Inferior parietal cortex (tissue), 1 donor: ENCODE measurements around the gene NELFB.
"Not testable (repeated sequence)": the region's sequence is repeated elsewhere in the genome, so short reads cannot be mapped to it uniquely, and the experiment has no call there.

Source experiments
- DNase-seq: peaks from one replicate; pipeline ENCODE4 v3.0.0-alpha.2; 2016; ENCODE audit errors: extremely low spot score

NELFB gene

GRCh38 chr9:137247135-137247915 lies 7.8 kb upstream of the NELFB start:
- no peak for DNase-seq

GRCh38 chr9:137247916-137248175 lies 7.3 kb upstream of the NELFB start:
- DNase-seq = no peak

DNA sequence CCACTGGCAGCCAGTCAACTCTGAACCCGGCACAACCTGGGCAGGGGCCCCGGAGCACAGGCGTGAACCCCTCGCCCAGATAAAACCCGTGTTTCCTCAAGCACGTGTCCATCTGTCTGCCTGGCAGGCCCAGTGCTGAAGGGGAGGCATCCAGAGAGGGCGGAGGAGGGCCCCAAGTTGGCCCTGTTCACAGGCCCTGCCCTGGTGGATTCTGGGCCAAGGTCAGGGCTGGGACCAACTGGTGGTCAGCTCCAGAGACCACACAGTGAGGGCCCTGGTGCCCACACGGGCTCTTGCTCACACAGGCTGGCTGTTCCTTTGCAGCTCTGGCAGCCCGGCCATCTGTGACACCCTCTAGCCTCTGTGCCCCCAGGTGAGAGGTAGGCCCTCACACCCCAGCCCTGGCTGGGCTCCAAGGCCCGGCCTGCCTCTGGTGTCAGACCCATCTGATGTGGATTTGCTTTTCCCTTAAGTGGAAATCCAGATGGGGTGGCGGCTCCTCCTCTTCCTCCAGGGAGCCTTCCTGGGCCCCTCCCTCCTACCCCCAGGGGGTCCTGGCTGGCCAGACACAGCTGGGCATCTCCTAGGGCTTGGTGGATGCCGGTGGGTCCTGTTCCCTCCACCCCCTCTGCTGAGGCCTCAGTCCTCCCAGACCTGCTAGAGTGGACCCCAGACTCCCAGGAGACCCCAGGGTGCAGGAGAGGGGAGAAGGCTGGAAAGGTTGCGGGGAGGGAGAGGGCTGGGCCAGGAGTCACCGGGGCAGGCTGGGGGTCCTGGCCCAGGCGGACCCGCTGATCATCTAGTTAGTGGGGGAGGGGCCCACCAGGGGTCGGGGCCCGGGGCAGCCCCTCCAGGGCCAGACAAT lies 4.6 kb upstream of the NELFB start:
- DNase-seq = no peak

- DNase-seq = no peak
Measured at GRCh38 chr9:137251194-137251461, 4.0 kb upstream of the NELFB start, which contains the start of gene STPG3. STPG3 (plus strand) TSS chr9:137251286; CDS start chr9:137251287, 1 bp downstream.

- DNase-seq = no peak
Measured at GRCh38 chr9:137251490-137252268, 3.4 kb upstream of the NELFB start.

DNA sequence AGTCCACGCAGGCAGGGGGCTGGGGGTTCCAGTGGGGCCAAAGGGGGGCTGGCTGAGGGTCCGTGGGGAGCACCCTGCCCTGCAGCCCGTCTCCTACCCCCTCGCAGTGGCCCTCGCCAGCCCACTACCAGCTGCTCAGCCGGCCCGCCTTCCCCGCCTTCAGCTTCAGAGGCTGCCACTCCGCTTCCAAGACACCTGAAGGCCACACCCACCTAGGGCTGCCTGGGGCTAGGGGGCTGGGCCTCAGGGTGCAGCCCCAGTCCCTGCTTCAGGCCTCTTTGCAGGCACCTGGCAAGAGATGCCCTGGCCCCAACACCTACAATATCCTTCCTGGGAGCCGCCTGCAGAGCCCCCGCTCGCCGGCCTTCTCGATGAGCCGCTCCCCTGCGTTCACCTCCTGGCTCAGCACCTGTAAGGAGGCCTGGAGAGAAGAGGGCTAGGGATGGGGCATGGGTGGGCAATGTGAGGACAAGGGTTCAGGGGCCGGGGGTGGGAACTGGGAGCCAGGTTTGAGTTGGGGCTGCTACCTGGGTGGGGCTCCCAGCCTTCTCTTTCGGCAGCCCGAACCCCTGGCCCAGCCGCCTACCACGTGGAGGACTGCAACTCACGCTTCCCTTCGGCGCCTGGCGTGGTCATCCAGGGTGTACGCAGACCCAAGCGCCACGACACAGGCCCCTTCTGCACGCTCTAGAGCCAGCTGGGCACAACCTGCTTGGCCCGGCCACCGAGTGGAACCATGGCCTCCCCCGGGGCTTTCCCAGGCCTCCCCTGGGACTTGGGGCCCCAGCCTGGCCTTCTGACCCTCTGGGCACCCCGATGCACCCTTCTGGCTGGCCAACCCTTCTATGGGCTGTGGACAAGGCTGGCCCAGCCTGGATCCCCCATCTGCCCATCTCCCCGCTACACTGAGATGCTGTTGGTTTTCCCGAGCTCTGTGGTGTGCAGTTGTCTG lies 2.3 kb upstream of the NELFB start:
- DNase-seq = no peak

DNA sequence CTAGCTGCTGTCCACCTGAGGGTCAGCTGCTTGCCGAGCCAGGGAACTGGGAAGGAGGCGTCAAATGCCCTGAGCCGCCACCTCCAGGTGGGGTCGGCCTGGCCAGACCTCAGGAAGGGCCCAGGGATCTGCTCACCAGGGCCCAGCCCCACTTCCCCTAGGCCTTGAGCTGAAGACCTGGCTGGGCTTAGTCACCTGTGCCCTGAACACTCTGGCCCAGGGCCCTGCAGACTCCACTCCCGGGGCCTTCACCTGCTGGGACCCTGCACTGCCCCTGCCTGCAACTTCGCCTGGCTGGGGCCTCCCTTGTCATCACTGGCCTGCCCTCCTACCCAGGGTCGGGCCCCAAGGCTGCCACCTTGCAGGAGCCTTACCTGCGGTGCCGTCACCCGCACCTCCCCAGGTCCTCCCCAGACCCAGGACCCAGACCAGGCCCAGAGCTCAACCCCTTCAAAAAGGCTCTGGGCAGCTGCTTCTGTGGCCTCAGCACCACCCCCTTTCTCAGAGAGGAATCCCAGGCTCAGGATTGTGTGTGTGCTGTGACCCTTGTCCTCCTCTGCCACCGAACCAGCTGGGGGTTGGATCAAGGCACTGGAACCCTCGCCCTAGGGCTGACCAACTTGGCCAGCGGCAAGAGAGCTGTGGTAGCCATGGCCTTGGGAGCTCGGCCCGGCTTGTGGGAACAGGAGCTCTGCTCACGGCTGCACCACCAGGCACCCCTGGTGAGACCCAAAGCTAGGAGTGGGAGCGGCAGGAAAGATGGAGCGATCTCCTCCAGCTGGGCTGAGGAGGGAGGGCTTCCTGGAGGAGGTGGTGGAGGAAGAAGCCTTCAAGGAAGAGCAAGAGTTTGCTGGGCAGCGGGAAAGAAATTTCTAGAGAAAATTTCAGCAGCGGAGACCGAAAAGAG lies 1.2 kb upstream of the NELFB start:
- DNase-seq = no peak

DNA sequence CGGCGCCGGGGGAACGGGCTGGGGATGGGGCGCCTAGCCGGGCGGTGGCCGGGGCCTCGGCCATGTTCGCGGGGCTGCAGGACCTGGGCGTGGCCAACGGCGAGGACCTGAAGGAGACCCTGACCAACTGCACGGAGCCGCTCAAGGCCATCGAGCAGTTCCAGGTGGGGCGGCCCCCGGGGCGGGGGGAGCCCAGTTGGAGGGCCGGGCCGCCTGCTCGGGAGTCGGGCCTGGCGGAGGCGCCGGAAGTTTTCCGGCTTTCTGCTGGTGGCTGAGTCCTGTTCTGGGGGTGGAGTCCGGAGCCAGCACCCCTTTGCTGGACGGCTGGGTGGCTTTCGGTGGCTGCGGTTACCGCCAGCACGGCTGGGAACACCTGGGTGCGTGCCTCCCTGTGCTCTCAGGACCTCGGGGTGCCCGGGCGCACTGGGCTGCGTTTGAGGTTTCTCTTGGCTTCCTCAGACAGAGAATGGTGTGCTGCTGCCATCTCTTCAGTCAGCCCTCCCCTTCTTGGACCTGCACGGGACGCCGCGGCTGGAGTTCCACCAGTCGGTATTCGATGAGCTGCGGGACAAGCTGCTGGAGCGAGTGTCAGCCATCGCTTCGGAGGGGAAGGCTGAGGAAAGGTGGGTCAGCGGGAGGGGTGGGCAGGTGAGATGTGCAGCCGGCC lies 454 bp downstream of the NELFB start:
- no peak for DNase-seq

- no peak for DNase-seq
Measured at GRCh38 chr9:137256362-137256761, 1.2 kb downstream of the NELFB start.

DNA sequence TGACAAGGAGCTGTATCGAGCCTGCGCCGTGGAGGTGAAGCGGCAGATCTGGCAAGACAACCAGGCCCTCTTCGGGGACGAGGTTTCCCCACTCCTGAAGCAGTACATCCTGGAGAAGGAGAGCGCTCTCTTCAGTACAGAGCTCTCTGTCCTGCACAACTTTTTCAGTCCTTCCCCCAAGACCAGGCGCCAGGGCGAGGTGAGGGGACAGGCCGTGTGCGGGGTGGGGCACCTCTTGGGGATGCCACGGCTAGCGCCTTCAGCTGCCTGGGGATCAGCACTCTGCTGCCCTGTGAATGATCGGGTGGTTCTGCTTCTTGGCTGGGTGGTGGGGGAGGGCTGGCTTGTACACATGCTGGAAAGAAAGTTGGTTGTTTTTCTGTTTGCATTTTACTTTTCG lies 1.7 kb downstream of the NELFB start:
- DNase-seq = no peak

DNA sequence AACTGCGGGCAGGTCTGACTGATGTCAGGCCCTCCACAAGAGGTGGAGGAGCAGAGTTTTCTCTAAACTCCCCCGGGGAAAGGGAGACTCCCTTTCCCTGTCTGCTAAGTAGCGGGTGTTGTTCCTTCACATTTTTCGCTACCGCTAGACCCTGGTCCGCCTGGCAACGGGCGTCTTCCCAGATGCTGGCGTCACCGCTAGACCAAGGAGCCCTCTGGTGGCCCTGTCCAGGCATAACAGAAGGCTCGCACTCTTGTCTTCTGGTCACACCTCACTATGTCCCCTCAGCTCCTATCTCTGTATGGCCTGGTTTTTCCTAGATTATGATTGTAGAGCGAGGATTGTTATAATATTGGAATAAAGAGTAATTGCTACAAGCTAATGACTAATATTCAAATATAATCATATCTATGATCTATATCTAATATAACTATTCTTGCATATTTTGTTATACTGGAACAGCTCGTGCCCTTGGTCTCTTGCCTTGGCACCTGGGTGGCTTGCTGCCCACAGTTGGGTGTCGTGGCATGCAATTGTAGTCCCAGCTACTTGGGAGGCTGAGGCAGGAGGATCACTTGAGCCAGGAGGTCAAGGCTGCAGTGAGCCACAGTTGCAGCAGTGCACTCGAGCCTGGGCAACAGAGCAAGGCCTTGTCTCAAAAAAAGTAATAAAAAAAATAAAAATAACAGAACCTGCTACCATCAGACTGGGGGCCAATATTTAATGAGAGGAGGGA lies 7.2 kb downstream of the NELFB start:
- DNase-seq = not testable (repeated sequence)

GRCh38 chr9:137262909-137263285 lies 7.8 kb downstream of the NELFB start:
- no peak for DNase-seq

- DNase-seq = no peak
Measured at GRCh38 chr9:137263506-137263905, 8.4 kb downstream of the NELFB start.

GRCh38 chr9:137264067-137264466 lies 8.9 kb downstream of the NELFB start:
- no peak for DNase-seq

- DNase-seq = no peak
Measured at GRCh38 chr9:137265496-137266161, 10.5 kb downstream of the NELFB start.

GRCh38 chr9:137266162-137266527 lies 11.0 kb downstream of the NELFB start:
- no peak for DNase-seq

DNA sequence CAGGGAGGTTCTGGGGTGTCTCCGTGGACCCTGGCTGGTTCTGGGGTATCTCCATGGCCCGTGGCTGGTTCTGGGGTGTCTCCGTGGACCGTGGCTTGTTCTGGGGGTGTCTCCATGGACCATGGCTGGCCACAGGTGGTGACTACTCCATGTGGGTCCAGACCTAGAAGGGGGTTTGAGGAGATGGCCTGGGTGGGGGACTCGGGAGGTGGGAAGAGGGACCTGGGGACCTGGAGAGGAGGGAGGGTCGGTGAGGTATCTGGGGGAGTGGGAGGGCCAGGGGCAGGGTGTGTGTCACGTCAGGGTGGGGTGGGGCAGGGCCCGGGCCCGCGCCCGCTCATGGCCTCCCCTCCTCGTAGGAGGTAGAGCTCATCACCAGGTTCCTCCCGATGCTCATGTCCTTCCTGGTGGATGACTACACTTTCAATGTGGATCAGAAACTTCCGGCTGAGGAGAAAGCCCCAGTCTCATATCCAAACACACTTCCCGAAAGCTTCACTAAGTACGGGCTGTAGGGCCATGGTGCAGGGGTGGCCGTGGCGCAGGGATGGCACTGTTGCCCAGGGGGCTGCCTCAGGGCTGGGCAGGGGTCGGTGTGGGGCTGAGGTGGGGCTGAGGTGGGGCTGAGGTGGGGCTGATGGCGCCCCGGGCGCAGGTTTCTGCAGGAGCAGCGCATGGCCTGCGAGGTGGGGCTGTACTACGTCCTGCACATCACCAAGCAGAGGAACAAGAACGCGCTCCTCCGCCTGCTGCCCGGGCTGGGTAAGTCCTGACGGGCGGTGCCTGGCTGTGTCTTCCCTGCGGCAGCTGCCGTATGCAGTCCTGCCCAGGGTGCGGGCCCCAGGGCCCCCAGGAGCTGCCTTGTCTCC lies 11.7 kb downstream of the NELFB start:
- DNase-seq = no peak

- no peak for DNase-seq
Measured at GRCh38 chr9:137267933-137268355, 12.8 kb downstream of the NELFB start.
